Activated CD8-positive, alpha-beta memory T cell treated with anti-CD3 and anti-CD28 coated beads, Interleukin-2, amount 10 ng/mL, durations not matched to agents 7 days and 5 days (primary cell): Measurements from ENCODE around the gene ZNF234. TPM values are rescaled to one million over a fixed set of nuclear protein-coding genes. Genes with fewer than 3 reads are reported as not detected.
"Not testable (repeated sequence)": the region's sequence is repeated elsewhere in the genome, so short reads cannot be mapped to it uniquely, and the experiment has no call there.

ENCODE experiments used
- ATAC-seq: fragments of 150-1000 bp; cut with Tn5 transposase; one replicate; pipeline ENCODE4 v1.10.0; 2021; ENCODE audit warnings: moderate library complexity
- CTCF ChIA-PET: fragments of 350-600 bp; sonication (Branson Sonifier 250); formaldehyde crosslinking; loops from one replicate; lab custom pipeline; 2021; ENCODE audit warnings: antibody characterized with exemption; lab: Charles Lee
- DNase-seq: peaks from one replicate; pipeline ENCODE4 v3.0.0-alpha.2; 2020
- H3K27ac Mint-ChIP-seq: one replicate; pipeline ENCODE4 v1.8.0; 2021; ENCODE audit warnings: mild to moderate bottlenecking, mixed read lengths
- H3K27me3 Mint-ChIP-seq: one replicate; pipeline ENCODE4 v1.8.0; 2021; ENCODE audit warnings: mixed read lengths
- H3K36me3 Mint-ChIP-seq: one replicate; pipeline ENCODE4 v1.8.0; 2021; ENCODE audit warnings: mild to moderate bottlenecking, mixed read lengths
- H3K4me1 Mint-ChIP-seq: one replicate; pipeline ENCODE4 v1.8.0; 2021; ENCODE audit warnings: mixed read lengths
- H3K4me3 Mint-ChIP-seq: one replicate; pipeline ENCODE4 v1.8.0; 2021; ENCODE audit warnings: mild to moderate bottlenecking, moderate library complexity, mixed read lengths
- H3K9me3 Mint-ChIP-seq: one replicate; pipeline ENCODE4 v1.8.0; 2022; ENCODE audit warnings: low read depth, mixed read lengths
- total RNA-seq, 2 experiments: library from RNA; stranded (reverse); gene quantifications; one replicate each; pipeline ENCODE4 v1.2.3, GENCODE V29; 2021

ZNF234 gene
- total RNA-seq, 2 experiments from 2014 or later: 10.1 to 12.2 TPM

- CTCF ChIA-PET: no interaction called here
- Mint-ChIP-seq H3K4me1 (peaks cover 8% of the 10 kb centered on the region), H3K27ac (no peak overlapping the region), H3K4me3 (no peak overlapping the region), H3K9me3 (peaks cover 15% of the 10 kb centered on the region), H3K36me3 (peaks cover 15% of the 10 kb centered on the region), H3K27me3 (no peaks in the 10 kb centered on the region)
- no peak for DNase-seq
- ATAC-seq: no peak
Observed at GRCh38 chr19:44202974-44203373, 61.6 kb downstream of the ZNF234 start.

DNA sequence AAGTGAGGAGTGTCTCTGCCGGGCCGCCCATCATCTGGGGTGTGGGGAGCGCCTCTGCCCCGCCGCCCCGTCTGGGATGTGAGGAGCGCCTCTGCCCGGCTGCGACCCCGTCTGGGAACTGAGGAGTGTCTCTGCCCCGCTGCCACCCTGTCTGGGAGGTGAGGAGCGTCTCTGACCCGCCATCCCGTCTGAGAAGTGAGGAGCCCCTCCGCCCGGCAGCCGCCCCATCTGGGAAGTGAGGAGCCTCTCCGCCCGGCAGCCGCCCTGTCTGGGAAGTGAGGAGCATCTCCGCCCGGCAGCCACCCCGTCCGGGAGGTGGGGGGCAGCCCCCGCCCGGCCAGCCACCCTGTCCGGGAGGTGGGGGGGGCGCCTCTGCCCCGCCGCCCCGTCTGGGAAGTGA is 62.5 kb downstream of the ZNF234 start:
- Mint-ChIP-seq H3K36me3 (peaks cover 15% of the 10 kb centered on the region), H3K4me1 (peaks cover 11% of the 10 kb centered on the region), H3K9me3 (peaks cover 18% of the 10 kb centered on the region)
- H3K27ac Mint-ChIP-seq, DNase-seq, H3K4me3 Mint-ChIP-seq, H3K27me3 Mint-ChIP-seq, ATAC-seq, CTCF ChIA-PET: not testable (repeated sequence)

- DNase-seq: no peak
- H3K27me3 Mint-ChIP-seq: no peaks in the 10 kb centered on the region
- CTCF ChIA-PET: no interaction called here
- no peak for ATAC-seq
- H3K4me3 Mint-ChIP-seq: no peak overlapping the region
- H3K4me1 Mint-ChIP-seq: peaks cover 11% of the 10 kb centered on the region
- peaks cover 16% of the 10 kb centered on the region for H3K36me3 Mint-ChIP-seq
- H3K27ac Mint-ChIP-seq: no peak overlapping the region
- H3K9me3 Mint-ChIP-seq: peaks cover 13% of the 10 kb centered on the region
Observed at GRCh38 chr19:44204772-44205171, 63.4 kb downstream of the ZNF234 start.

DNA sequence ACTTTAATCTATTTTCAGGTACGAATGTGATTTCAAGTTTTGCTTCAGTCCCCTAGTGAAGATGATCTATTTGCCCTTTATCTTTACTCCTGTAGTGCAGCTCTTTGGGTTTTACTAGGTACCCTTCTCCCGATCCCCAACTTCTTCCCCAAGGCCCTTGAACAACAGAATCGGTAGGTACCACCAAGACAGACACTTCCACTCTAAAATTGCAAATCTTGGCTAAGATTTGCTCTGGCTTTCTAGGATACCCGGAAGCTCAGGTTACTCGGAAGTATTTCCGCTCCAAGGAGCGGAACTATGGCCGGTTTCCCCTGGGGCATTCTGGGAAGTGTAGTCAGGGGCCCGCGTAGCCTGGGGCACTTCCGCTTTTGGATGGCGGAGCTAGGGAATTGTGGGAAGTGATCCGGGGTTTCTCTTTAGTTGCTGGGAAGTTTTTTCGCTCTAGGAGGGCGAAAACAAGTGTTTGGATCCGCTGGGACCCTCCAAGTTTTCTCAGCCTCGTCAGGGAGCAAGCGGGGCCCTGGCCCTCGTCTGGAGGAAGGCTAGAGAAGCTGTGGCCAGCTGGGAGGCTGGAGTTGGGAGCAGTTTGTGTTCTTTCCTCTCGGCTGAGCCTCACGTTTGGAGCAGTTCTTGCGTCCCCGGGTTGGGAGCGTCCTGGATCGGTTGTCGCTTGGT is 65.9 kb downstream of the ZNF234 start:
- Mint-ChIP-seq H3K27me3 (no peaks in the 10 kb centered on the region), H3K9me3 (peaks cover 13% of the 10 kb centered on the region), H3K36me3 (peaks cover 24% of the 10 kb centered on the region), H3K4me3 (peak overlapping the region; percentile 92), H3K4me1 (peaks cover 12% of the 10 kb centered on the region), H3K27ac (peak overlapping the region; percentile 85)
- peak; percentile 97 for ATAC-seq
- peak; percentile 88 for DNase-seq
- CTCF ChIA-PET: interaction anchor here (0.9 to 1.4 kb wide), 4 partner anchors 42 to 112 kb away, joined by 3 to 4 read pairs (median 4); partner anchors contain the start of genes ZNF226 and ZNF235

Other genes with a start within 250 kb of the ZNF234 start
- gene ZNF45, start 206.3 kb upstream of the ZNF234 start, total RNA-seq: 10 to 100 TPM; 17.1 to 17.9 TPM
- gene ZNF221, start 190.3 kb upstream of the ZNF234 start, total RNA-seq: 1 to 10 TPM; 2.1 to 2.5 TPM
- gene ZNF155, start 157.4 kb upstream of the ZNF234 start, total RNA-seq: 1 to 10 TPM; 7.1 to 7.3 TPM
- gene ZNF230, start 138.6 kb upstream of the ZNF234 start, total RNA-seq: 1 to 10 TPM; 4.8 to 5.1 TPM
- gene ZNF222, start 116.2 kb upstream of the ZNF234 start, total RNA-seq: 1 to 10 TPM; 2.3 to 3.0 TPM
- under 1 TPM; 0.19 to 0.20 TPM for gene ZNF223, start 89.5 kb upstream of the ZNF234 start, total RNA-seq
- gene ZNF284, start 69.4 kb upstream of the ZNF234 start, total RNA-seq: 1 to 10 TPM; 2.2 to 2.4 TPM
- gene ZNF224, start 47.2 kb upstream of the ZNF234 start, total RNA-seq: 10 to 100 TPM; 28.7 to 32.6 TPM
- gene ZNF225, start 28.2 kb upstream of the ZNF234 start, total RNA-seq: 1 to 10 TPM; 4.2 to 6.2 TPM
- 10 to 100 TPM; 13.1 to 15.2 TPM for gene ZNF226, start 23.5 kb downstream of the ZNF234 start, total RNA-seq
- gene ZNF227, start 71.0 kb downstream of the ZNF234 start, total RNA-seq: 10 to 100 TPM; 28.6 to 29.4 TPM
- under 1 TPM; 0.23 to 0.91 TPM for gene ZNF233, start 118.3 kb downstream of the ZNF234 start, total RNA-seq
- 1 to 10 TPM; 6.8 to 7.1 TPM for gene ZNF235, start 163.5 kb downstream of the ZNF234 start, total RNA-seq
- not detected for gene ZNF112, start 215.1 kb downstream of the ZNF234 start, total RNA-seq